Peyer's patch (tissue), 4 donors: ENCODE results near the gene NUDCD2. TPM values are rescaled to one million over a fixed set of nuclear protein-coding genes. Genes with fewer than 3 reads are reported as not detected.
"Not testable (repeated sequence)": the region's sequence is repeated elsewhere in the genome, so short reads cannot be mapped to it uniquely, and the experiment has no call there.

Experiments
- DNase-seq, 3 donors: peaks; one replicate each; pipeline ENCODE4 v3.0.0-alpha.2; 2017 to 2019
- H3K27ac ChIP-seq, 4 donors: fragments of 200-600 bp; sonication (generic); one replicate each; pipeline ENCODE4 v1.5.1; 2016 to 2019
- H3K27me3 ChIP-seq, 2 donors: fragments of 200-600 bp; sonication (generic); one replicate each; pipeline ENCODE4 v1.5.1; 2019
- H3K36me3 ChIP-seq, 3 donors: fragments of 200-600 bp; sonication (generic); one replicate each; pipeline ENCODE4 v1.5.1; 2016 to 2019
- H3K4me1 ChIP-seq, 4 donors: fragments of 200-600 bp; sonication (generic); one replicate each; pipeline ENCODE4 v1.5.1; 2016 to 2019
- H3K4me3 ChIP-seq, 4 donors: fragments of 200-600 bp; sonication (generic); 1 replicate in 3 of 4; 2 replicates in 1 of 4; pipeline ENCODE4 v1.5.1; 2016 to 2019; ENCODE audit warnings: mild to moderate bottlenecking in 1 of 4
- H3K9me3 ChIP-seq, 4 donors: fragments of 200-600 bp; sonication (generic); one replicate each; pipeline ENCODE4 v1.5.1; 2016 to 2019; ENCODE audit warnings: mild to moderate bottlenecking in 1 of 4
- POLR2A ChIP-seq, 2 donors: fragments of 450-650 bp; IDR thresholded peaks; one replicate each; pipeline ENCODE4 v1.5.1; 2017; ENCODE audit warnings: antibody characterized with exemption in 2 of 2, mild to moderate bottlenecking in 2 of 2, moderate library complexity in 2 of 2
- total RNA-seq, 4 donors: library from RNA; depleted of rRNA; stranded (reverse); fragments of >200 nt; gene quantifications; one replicate each; pipeline ENCODE4 v1.1.0, GENCODE V29; 2016
- TF ChIP-seq, protein P1 (sequence below), 6 experiments: fragments of 450-650 bp in 4 of 6; fragments of 200-600 bp in 2 of 6; sonication (generic) in 1 of 6; IDR thresholded peaks; one replicate each; pipeline ENCODE4 v1.5.1; 2017 to 2019; ENCODE audit warnings: antibody characterized with exemption in 6 of 6, mild to moderate bottlenecking in 3 of 6, moderate library complexity in 1 of 6

Gene NUDCD2
- total RNA-seq, 4 donors from 2014 or later: 2.5 to 4.7 (median 3.4) TPM

DNA sequence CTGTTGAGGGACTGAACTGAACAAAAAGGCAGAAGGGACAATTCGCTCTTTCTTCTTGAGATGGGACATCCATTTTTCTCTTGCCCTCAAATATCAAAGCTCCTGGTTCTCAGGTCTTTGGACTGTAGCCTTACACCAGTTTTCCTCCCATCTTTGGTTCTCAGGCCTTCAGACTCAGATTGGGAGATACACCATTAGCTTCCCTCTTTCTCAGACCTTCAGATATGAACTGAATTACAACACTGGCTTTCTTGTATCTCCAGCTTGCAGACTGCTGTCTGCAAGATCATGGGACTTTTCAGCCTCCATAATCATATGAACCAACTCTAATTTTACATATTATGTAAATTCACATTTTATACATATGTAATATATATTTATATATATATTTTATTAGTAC lies 35.1 kb downstream of the NUDCD2 start:
- H3K36me3 ChIP-seq: no peaks in the 10 kb centered on the region
- H3K27me3 ChIP-seq: no peaks in the 10 kb centered on the region
- no peak for TF ChIP-seq POLR2A (IDR thresholded peaks at IDR 0.05)
- TF ChIP-seq, protein P1, sequence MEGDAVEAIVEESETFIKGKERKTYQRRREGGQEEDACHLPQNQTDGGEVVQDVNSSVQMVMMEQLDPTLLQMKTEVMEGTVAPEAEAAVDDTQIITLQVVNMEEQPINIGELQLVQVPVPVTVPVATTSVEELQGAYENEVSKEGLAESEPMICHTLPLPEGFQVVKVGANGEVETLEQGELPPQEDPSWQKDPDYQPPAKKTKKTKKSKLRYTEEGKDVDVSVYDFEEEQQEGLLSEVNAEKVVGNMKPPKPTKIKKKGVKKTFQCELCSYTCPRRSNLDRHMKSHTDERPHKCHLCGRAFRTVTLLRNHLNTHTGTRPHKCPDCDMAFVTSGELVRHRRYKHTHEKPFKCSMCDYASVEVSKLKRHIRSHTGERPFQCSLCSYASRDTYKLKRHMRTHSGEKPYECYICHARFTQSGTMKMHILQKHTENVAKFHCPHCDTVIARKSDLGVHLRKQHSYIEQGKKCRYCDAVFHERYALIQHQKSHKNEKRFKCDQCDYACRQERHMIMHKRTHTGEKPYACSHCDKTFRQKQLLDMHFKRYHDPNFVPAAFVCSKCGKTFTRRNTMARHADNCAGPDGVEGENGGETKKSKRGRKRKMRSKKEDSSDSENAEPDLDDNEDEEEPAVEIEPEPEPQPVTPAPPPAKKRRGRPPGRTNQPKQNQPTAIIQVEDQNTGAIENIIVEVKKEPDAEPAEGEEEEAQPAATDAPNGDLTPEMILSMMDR (IDR thresholded peaks at IDR 0.05): no peak
- H3K27ac ChIP-seq: no peak overlapping the region
- H3K9me3 ChIP-seq: no peaks in the 10 kb centered on the region
- H3K4me3 ChIP-seq: no peak overlapping the region
- no peak for DNase-seq
- H3K4me1 ChIP-seq: no peaks in the 10 kb centered on the region

DNA sequence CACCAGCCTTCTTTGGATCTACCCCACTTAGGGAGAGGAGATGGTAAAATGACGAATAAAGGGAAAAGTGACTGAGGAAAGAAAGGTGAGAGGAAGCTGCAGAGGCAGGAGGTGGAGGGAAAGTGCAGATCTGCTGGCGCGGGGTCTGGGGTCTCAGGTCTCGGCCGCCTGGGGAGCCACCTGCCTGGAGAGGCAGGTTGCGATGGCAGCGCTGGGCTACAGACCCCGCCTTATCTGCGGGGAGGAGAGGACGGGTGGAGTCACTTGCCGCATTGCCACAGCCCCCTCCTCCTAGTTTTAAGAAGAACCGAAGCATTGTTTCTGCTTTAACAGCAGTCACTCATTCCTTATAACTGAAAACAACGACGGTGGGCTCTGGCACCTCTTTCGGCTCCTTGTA lies 44.2 kb downstream of the NUDCD2 start:
- not testable (repeated sequence) for H3K36me3 ChIP-seq, H3K27me3 ChIP-seq, H3K9me3 ChIP-seq, DNase-seq, H3K27ac ChIP-seq, H3K4me1 ChIP-seq, H3K4me3 ChIP-seq

DNA sequence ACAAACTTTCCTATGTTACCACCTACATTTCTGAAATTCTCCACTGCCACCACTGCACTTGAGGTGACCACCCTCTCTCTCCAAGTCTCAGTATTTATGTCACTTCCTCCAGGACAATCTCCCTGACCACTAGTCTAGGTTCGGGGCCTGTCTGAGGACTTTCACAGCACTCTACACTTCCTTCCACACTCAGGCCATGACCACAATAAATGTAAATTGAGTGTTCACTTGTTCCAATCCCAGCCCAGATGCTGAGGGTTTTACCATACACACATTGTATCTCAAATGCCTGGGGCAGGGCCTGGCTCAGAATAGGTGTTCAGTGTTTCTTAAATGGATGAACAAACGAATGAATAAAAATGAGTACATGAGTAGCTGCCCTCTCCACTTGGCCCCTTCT lies 49.4 kb downstream of the NUDCD2 start:
- Histone ChIP-seq H3K36me3 (no peaks in the 10 kb centered on the region), H3K9me3 (no peaks in the 10 kb centered on the region), H3K4me3 (no peak overlapping the region), H3K27ac (no peak overlapping the region), H3K4me1 (peaks cover 0 to 3% (median 0%) of the 10 kb centered on the region in 4 donors), H3K27me3 (no peaks in the 10 kb centered on the region)
- no peak for DNase-seq
- TF ChIP-seq, protein P1 (IDR thresholded peaks at IDR 0.05): no peak
- no peak for TF ChIP-seq POLR2A (IDR thresholded peaks at IDR 0.05)

DNA sequence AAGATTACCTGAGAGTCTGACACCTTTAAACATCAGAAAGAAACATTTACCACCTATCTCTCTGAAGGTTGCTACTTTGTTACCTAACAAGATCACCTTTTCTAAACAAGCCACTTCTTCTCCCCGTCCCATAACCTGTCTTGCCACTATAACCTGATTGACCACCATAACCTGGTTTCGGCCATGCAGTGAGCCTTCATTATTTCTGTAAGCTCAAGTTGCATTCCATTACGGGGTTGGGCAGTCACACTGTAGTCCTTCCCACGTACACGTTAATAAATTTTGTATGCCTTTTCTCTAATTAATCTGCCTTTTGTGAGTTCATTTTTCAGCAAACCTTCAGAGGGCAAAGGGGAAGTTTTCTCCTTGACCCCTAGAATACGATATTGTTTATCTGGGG lies 50.5 kb downstream of the NUDCD2 start:
- no peak overlapping the region for H3K27ac ChIP-seq
- no peaks in the 10 kb centered on the region for H3K9me3 ChIP-seq
- no peak for DNase-seq
- TF ChIP-seq, protein P1 (IDR thresholded peaks at IDR 0.05): no peak
- TF ChIP-seq POLR2A (IDR thresholded peaks at IDR 0.05): no peak
- no peak overlapping the region for H3K4me3 ChIP-seq
- no peaks in the 10 kb centered on the region for H3K36me3 ChIP-seq
- H3K4me1 ChIP-seq: peaks cover 0 to 3% (median 0%) of the 10 kb centered on the region in 4 donors
- H3K27me3 ChIP-seq: no peaks in the 10 kb centered on the region

DNA sequence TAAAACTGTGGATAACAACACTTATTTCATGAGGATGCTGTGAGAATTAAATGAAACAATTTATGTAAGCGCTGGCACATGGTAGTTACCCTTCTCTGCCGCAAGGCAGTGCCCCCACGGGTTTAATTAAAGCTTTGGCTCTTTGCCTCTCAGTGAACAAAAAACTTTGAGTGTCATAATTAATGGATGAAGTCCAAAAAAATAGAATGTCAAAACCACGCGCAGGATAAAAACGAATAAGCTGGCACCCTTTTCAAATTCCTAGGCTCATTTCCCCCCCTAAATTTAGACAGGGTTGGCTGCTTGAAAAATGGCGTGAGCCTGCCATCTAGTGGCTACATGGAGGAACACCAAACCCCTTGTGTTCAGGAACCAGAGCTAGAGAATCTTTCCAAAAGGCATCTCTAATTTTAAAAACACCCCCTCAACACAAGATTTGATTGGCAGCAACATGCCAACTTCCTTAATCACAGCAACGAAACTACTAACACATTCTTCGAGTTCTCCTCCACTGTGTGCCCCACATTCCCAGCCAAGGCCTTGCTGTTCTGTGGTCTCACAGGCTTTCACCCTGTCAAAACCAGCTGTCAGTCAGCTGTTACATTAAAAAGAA lies 51.5 kb downstream of the NUDCD2 start:
- TF ChIP-seq POLR2A (IDR thresholded peaks at IDR 0.05): no peak
- TF ChIP-seq, protein P1 (IDR thresholded peaks at IDR 0.05): peak; percentile 64 to 89 (median 84)
- peak; percentile 43 to 74 (median 53) for DNase-seq
- H3K36me3 ChIP-seq: no peaks in the 10 kb centered on the region
- no peak overlapping the region for H3K27ac ChIP-seq
- H3K27me3 ChIP-seq: no peaks in the 10 kb centered on the region
- peaks cover 0 to 3% (median 0%) of the 10 kb centered on the region in 4 donors for H3K4me1 ChIP-seq
- peak overlapping the region in 1 of 4 donors; percentile 17 for H3K4me3 ChIP-seq
- no peaks in the 10 kb centered on the region for H3K9me3 ChIP-seq

DNA sequence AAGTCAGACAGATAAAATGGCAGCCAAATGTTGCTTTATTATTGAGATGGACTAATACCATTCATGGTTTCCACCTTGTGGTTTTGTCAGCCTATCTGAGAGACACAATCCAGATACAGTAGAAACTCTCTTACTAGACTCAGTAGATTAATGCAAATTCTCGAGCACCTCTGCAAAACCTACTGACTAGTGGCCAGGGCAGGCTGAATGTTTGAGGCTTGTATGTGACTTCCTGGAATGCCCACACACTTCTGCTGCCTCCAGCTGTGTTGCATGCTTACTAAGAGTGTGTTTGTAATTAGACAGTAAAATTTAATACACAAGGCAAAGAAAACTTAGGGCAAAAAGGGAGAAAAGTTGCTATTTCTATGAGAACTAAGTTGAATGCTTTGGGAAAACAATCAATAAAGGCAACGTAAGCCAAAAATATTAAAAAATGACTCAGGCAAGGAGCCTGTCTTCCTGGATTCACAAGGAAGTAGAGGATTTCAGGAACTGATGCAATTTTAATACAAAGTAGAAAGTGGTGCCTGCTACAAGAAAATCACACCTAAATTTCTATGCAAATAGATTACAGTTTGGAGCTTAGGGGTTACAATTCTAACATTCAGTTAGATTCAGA lies 52.8 kb downstream of the NUDCD2 start:
- H3K4me1 ChIP-seq: peaks cover 0 to 3% (median 0%) of the 10 kb centered on the region in 4 donors
- no peaks in the 10 kb centered on the region for H3K27me3 ChIP-seq
- H3K4me3 ChIP-seq: no peak overlapping the region
- no peak overlapping the region for H3K27ac ChIP-seq
- no peak for TF ChIP-seq POLR2A (IDR thresholded peaks at IDR 0.05)
- TF ChIP-seq, protein P1 (IDR thresholded peaks at IDR 0.05): no peak
- H3K9me3 ChIP-seq: no peaks in the 10 kb centered on the region
- no peaks in the 10 kb centered on the region for H3K36me3 ChIP-seq
- no peak for DNase-seq
